Gastroesophageal sphincter (tissue), 4 donors: ENCODE measurements around the gene GOLGA6L10. TPM values are rescaled to one million over a fixed set of nuclear protein-coding genes. Genes with fewer than 3 reads are reported as not detected.
"Not testable (repeated sequence)": the region's sequence is repeated elsewhere in the genome, so short reads cannot be mapped to it uniquely, and the experiment has no call there.

Experiments used
- ATAC-seq: fragments of 150-250 bp; one replicate; pipeline ENCODE4 v1.9.1; 2016; ENCODE audit warnings: mild to moderate bottlenecking, moderate library complexity
- H3K27ac ChIP-seq, 4 donors: fragments of 200-600 bp; sonication (generic) in 3 of 4; 1 replicate in 3 of 4; 2 replicates in 1 of 4; pipeline ENCODE4 v1.5.1; 2016 to 2019
- H3K27me3 ChIP-seq: fragments of 200-600 bp; sonication (generic); one replicate; pipeline ENCODE4 v1.5.1; 2019
- H3K36me3 ChIP-seq, 2 donors: fragments of 200-600 bp; sonication (generic); one replicate each; pipeline ENCODE4 v1.5.1; 2019; ENCODE audit warnings: control low read depth in 1 of 2
- H3K4me1 ChIP-seq, 3 donors: fragments of 200-600 bp; sonication (generic); 1 replicate in 2 of 3; 2 replicates in 1 of 3; pipeline ENCODE4 v1.5.1; 2016 to 2019; ENCODE audit warnings: control low read depth in 2 of 3
- H3K4me3 ChIP-seq, 2 donors: fragments of 200-600 bp; sonication (generic); one replicate each; pipeline ENCODE4 v1.5.1; 2019; ENCODE audit warnings: mild to moderate bottlenecking in 1 of 2, moderate library complexity in 1 of 2
- H3K9me3 ChIP-seq, 3 donors: fragments of 200-600 bp; sonication (generic); one replicate each; pipeline ENCODE4 v1.5.1; 2017 to 2019; ENCODE audit warnings: control low read depth in 2 of 3
- CTCF ChIP-seq, 4 experiments: fragments of 200-600 bp in 2 of 4; fragments of 450-650 bp in 2 of 4; sonication (generic) in 1 of 4; IDR thresholded peaks; one replicate each; pipeline ENCODE4 v1.5.1; 2017 to 2019; ENCODE audit warnings: antibody characterized with exemption in 4 of 4, mild to moderate bottlenecking in 2 of 4, moderate library complexity in 2 of 4
- EP300 ChIP-seq: sonication (generic); formaldehyde crosslinking; IDR thresholded peaks from one replicate; pipeline ENCODE4 v1.6.1; 2017; ENCODE audit warnings: antibody characterized with exemption, mild to moderate bottlenecking
- POLR2A ChIP-seq, 2 donors: fragments of 450-650 bp; IDR thresholded peaks; one replicate each; pipeline ENCODE4 v1.6.1; 2017; ENCODE audit warnings: antibody characterized with exemption in 2 of 2, mild to moderate bottlenecking in 2 of 2, moderate library complexity in 1 of 2
- POLR2AphosphoS5 ChIP-seq: sonication (generic); formaldehyde crosslinking; IDR thresholded peaks from one replicate; pipeline ENCODE4 v1.6.1; 2017; ENCODE audit warnings: antibody characterized with exemption
- WGBS, 2 donors: methylation state at CpG; one replicate each; pipeline ENCODE4 v1.1.5; 2018; ENCODE audit warnings: low coverage in 1 of 2; 5-methylcytosine and 5-hydroxymethylcytosine counted together
- total RNA-seq, 4 donors: library from RNA; depleted of rRNA; stranded (reverse); fragments of >200 nt; gene quantifications; one replicate each; pipeline ENCODE4 v1.1.0, GENCODE V29; 2016

GOLGA6L10 gene
- total RNA-seq, 4 donors from 2014 or later = 0.15 to 1.2 (median 0.87) TPM

GRCh38 chr15:82301296-82302016 is 47.8 kb downstream of the GOLGA6L10 start:
- H3K27ac ChIP-seq = no peak overlapping the region
- no peak for ATAC-seq
- 33% methylated on average over 1 of the region's 3 CpGs; no CpG with 5 or more reads in 1 of the 2 donors for WGBS, 2 donors
- TF ChIP-seq CTCF (IDR thresholded peaks at IDR 0.05) (no peak), POLR2A (IDR thresholded peaks at IDR 0.05) (no peak), POLR2AphosphoS5 (no peak), EP300 (no peak)
- no peaks in the 10 kb centered on the region for H3K36me3 ChIP-seq
- H3K4me3 ChIP-seq = no peak overlapping the region
- peaks cover 10% of the 10 kb centered on the region for H3K27me3 ChIP-seq
- no peaks in the 10 kb centered on the region for H3K9me3 ChIP-seq
- no peaks in the 10 kb centered on the region for H3K4me1 ChIP-seq

- no peak for ATAC-seq
- Histone ChIP-seq H3K9me3 (no peaks in the 10 kb centered on the region), H3K27ac (no peak overlapping the region), H3K4me1 (no peaks in the 10 kb centered on the region), H3K4me3 (no peak overlapping the region), H3K36me3 (no peaks in the 10 kb centered on the region), H3K27me3 (peaks cover 10% of the 10 kb centered on the region)
- no CpG with 5 or more reads among the region's 7 CpGs for WGBS, 2 donors
- no peak for TF ChIP-seq POLR2A (IDR thresholded peaks at IDR 0.05)
- no peak for TF ChIP-seq POLR2AphosphoS5
- TF ChIP-seq EP300 = no peak
- no peak for TF ChIP-seq CTCF (IDR thresholded peaks at IDR 0.05)
Measured at GRCh38 chr15:82300883-82301282, 48.4 kb downstream of the GOLGA6L10 start.

GRCh38 chr15:82300326-82300725 is 48.9 kb downstream of the GOLGA6L10 start:
- not testable (repeated sequence) for H3K4me3 ChIP-seq, ATAC-seq, H3K9me3 ChIP-seq, H3K36me3 ChIP-seq, H3K27ac ChIP-seq, H3K4me1 ChIP-seq
- H3K27me3 ChIP-seq = peaks cover 10% of the 10 kb centered on the region
- WGBS, 2 donors = 100% methylated on average over 1 of the region's 6 CpGs; no CpG with 5 or more reads in 1 of the 2 donors

GRCh38 chr15:82299511-82299914 is 49.8 kb downstream of the GOLGA6L10 start:
- H3K27me3 ChIP-seq = peaks cover 10% of the 10 kb centered on the region
- not testable (repeated sequence) for H3K4me3 ChIP-seq, H3K36me3 ChIP-seq, ATAC-seq, H3K9me3 ChIP-seq, H3K4me1 ChIP-seq, H3K27ac ChIP-seq
- WGBS, 2 donors = no CpG with 5 or more reads among the region's 6 CpGs

GRCh38 chr15:82298520-82298919 is 50.8 kb downstream of the GOLGA6L10 start:
- Histone ChIP-seq H3K4me3 (no peak overlapping the region), H3K36me3 (no peaks in the 10 kb centered on the region), H3K4me1 (no peaks in the 10 kb centered on the region), H3K27ac (no peak overlapping the region), H3K9me3 (no peaks in the 10 kb centered on the region), H3K27me3 (peaks cover 10% of the 10 kb centered on the region)
- no peak for ATAC-seq
- no peak for TF ChIP-seq POLR2AphosphoS5
- no peak for TF ChIP-seq POLR2A (IDR thresholded peaks at IDR 0.05)
- TF ChIP-seq CTCF (IDR thresholded peaks at IDR 0.05) = no peak
- TF ChIP-seq EP300 = no peak
- WGBS, 2 donors = 0% methylated on average over 1 of the region's 44 CpGs; no CpG with 5 or more reads in 1 of the 2 donors

- Histone ChIP-seq H3K27ac (no peak overlapping the region), H3K9me3 (no peaks in the 10 kb centered on the region), H3K4me3 (no peak overlapping the region), H3K36me3 (no peaks in the 10 kb centered on the region), H3K27me3 (peaks cover 10% of the 10 kb centered on the region), H3K4me1 (no peaks in the 10 kb centered on the region)
- TF ChIP-seq POLR2A (IDR thresholded peaks at IDR 0.05) = no peak
- TF ChIP-seq EP300 = no peak
- TF ChIP-seq POLR2AphosphoS5 = no peak
- TF ChIP-seq CTCF (IDR thresholded peaks at IDR 0.05) = no peak
- WGBS, 2 donors = 87 to 89% methylated on average over 3 to 6 of the region's 13 CpGs
- ATAC-seq = no peak
Measured at GRCh38 chr15:82298032-82298431, 51.2 kb downstream of the GOLGA6L10 start.
